Stomach (tissue), 9 donors: ENCODE measurements around the gene SEMA3D. TPM values are rescaled to one million over a fixed set of nuclear protein-coding genes. Genes with fewer than 3 reads are reported as not detected.

Experiments used
- DNase-seq, 2 donors: peaks; one replicate each; pipeline versions ENCODE4 v3.0.0 to v3.0.0-alpha.2; 2013 to 2019
- H3K27ac ChIP-seq, 5 donors: fragments of 200-600 bp in 4 of 5; sonication (generic) in 4 of 5; one replicate each; pipeline ENCODE4 v1.5.1; 2013 to 2019; ENCODE audit warnings: mild to moderate bottlenecking in 1 of 5, moderate library complexity in 1 of 5
- H3K27me3 ChIP-seq, 3 donors: fragments of 200-600 bp; sonication (generic); one replicate each; pipeline ENCODE4 v1.5.1; 2017 to 2019; ENCODE audit warnings: mixed run types in 1 of 3
- H3K36me3 ChIP-seq, 4 donors: fragments of 200-600 bp; sonication (generic); 1 replicate in 3 of 4; 2 replicates in 1 of 4; pipeline ENCODE4 v1.5.1; 2016 to 2019
- H3K4me1 ChIP-seq, 4 donors: fragments of 200-600 bp; sonication (generic); one replicate each; pipeline ENCODE4 v1.5.1; 2016 to 2019
- H3K4me3 ChIP-seq, 4 donors: fragments of 200-600 bp; sonication (generic) in 3 of 4; one replicate each; pipeline ENCODE4 v1.5.1; 2016 to 2019; ENCODE audit warnings: mild to moderate bottlenecking in 1 of 4
- H3K9me3 ChIP-seq, 4 donors: fragments of 200-600 bp; sonication (generic); one replicate each; pipeline ENCODE4 v1.5.1; 2016 to 2019
- EP300 ChIP-seq: sonication (generic); formaldehyde crosslinking; IDR thresholded peaks from one replicate; pipeline ENCODE4 v1.6.1; 2017; ENCODE audit warnings: antibody characterized with exemption
- POLR2A ChIP-seq, 4 donors: fragments of 450-650 bp; IDR thresholded peaks; one replicate each; pipeline ENCODE4 v1.6.1; 2016; ENCODE audit warnings: antibody characterized with exemption in 4 of 4, control low read depth in 2 of 4, mild to moderate bottlenecking in 1 of 4, moderate library complexity in 1 of 4
- POLR2AphosphoS5 ChIP-seq, 3 donors: sonication (generic); formaldehyde crosslinking; IDR thresholded peaks; one replicate each; pipeline ENCODE4 v1.6.1; 2016; ENCODE audit warnings: antibody characterized with exemption in 3 of 3
- WGBS, 5 donors: extraction: QIAGEN DNeasy Blood & Tissue Kit in 3 of 5; methylation state at CpG; one replicate each; pipeline versions ENCODE4 v1.1.5 to v1.1.7; 2013 to 2018; 5-methylcytosine and 5-hydroxymethylcytosine counted together
- intact Hi-C: fragments of 100-400 bp; cut with DNase I; formaldehyde crosslinking; loops from one replicate; pipeline ENCODE4 v1.15.1; 2023; ENCODE audit warnings: low total_unique reads
- polyA plus RNA-seq, 3 donors: library from polyadenylated mRNA; stranded (reverse); fragments of 200-250 nt; gene quantifications; one replicate each; pipeline ENCODE4 v1.2.3, GENCODE V29; 2013
- total RNA-seq, 5 donors: library from RNA; depleted of rRNA; stranded (reverse); fragments of >200 nt; gene quantifications; one replicate each; pipeline versions ENCODE4 v1.1.0 to v1.2.3, GENCODE V29; 2014 to 2016
- TF ChIP-seq, protein P1 (sequence below), 7 experiments: fragments of 450-650 bp in 4 of 7; fragments of 200-600 bp in 3 of 7; sonication (generic) in 3 of 7; IDR thresholded peaks; one replicate each; pipeline ENCODE4 v1.5.1; 2016 to 2019; ENCODE audit warnings: antibody characterized with exemption in 7 of 7, control low read depth in 2 of 7, mild to moderate bottlenecking in 1 of 7
- donor health status: healthy with polysubstance abuse.
- donor health status: Bipolar disorder and iron deficiency.
- donor health status: healthy.

Gene SEMA3D
- total and polyA plus RNA-seq, 8 donors, result 0.44 to 20.9 (median 2.6) TPM; not detected in 1

DNA sequence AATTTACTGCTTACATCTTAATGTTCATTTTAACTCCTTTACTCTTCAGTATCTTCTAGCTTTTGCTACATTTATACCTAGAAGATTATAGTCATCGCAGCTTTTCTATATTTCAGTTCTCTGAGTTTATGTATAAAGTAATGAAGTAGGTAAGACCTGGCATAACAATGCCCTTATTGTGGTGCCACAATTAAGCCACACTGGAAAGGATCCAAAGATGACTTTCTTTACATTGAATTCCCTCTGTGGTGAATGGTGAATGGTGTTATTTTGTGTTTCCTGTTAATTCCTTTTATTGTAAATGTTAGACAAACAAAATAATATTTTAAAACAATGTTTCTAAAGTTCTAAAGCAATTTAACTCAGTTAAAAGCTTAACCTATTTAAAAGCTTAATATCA lies 36.2 kb downstream of the SEMA3D start:
- 55 to 76% (median 61%) methylated on average over 1 of the region's 1 CpG for WGBS, 5 donors
- Histone ChIP-seq H3K4me3 (no peak overlapping the region), H3K4me1 (no peaks in the 10 kb centered on the region), H3K27ac (no peak overlapping the region), H3K9me3 (no peaks in the 10 kb centered on the region), H3K27me3 (no peaks in the 10 kb centered on the region), H3K36me3 (no peaks in the 10 kb centered on the region)
- intact Hi-C loops, result no loop called here
- TF ChIP-seq POLR2A (IDR thresholded peaks at IDR 0.05) (no peak), POLR2AphosphoS5 (IDR thresholded peaks at IDR 0.05) (no peak), EP300 (no peak)
- TF ChIP-seq, protein P1, sequence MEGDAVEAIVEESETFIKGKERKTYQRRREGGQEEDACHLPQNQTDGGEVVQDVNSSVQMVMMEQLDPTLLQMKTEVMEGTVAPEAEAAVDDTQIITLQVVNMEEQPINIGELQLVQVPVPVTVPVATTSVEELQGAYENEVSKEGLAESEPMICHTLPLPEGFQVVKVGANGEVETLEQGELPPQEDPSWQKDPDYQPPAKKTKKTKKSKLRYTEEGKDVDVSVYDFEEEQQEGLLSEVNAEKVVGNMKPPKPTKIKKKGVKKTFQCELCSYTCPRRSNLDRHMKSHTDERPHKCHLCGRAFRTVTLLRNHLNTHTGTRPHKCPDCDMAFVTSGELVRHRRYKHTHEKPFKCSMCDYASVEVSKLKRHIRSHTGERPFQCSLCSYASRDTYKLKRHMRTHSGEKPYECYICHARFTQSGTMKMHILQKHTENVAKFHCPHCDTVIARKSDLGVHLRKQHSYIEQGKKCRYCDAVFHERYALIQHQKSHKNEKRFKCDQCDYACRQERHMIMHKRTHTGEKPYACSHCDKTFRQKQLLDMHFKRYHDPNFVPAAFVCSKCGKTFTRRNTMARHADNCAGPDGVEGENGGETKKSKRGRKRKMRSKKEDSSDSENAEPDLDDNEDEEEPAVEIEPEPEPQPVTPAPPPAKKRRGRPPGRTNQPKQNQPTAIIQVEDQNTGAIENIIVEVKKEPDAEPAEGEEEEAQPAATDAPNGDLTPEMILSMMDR (IDR thresholded peaks at IDR 0.05), result no peak
- no peak for DNase-seq

DNA sequence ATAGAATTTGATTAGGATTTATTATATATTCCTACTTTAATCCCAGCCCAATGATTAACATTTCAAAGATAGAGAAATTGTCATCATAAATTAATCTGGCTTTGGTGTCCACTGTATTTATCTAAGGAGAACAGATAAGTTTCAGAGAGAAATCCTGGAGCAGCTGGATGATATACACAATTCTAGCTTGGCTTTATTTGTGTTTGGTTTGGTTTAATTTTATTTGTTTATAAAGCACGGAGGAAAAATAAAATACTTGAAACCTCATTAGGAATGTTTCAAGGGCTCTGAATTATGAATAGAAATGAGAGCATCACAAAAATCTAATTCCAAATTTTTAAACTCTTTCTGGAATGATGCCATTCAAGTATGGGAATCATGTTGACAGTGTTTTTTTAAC lies 42.1 kb downstream of the SEMA3D start:
- Histone ChIP-seq H3K27ac (no peak overlapping the region), H3K4me3 (no peak overlapping the region), H3K4me1 (no peaks in the 10 kb centered on the region), H3K27me3 (no peaks in the 10 kb centered on the region), H3K36me3 (no peaks in the 10 kb centered on the region), H3K9me3 (no peaks in the 10 kb centered on the region)
- DNase-seq, result no peak
- 36 to 61% (median 51%) methylated on average over 1 of the region's 1 CpG for WGBS, 5 donors
- TF ChIP-seq POLR2AphosphoS5 (IDR thresholded peaks at IDR 0.05) (no peak), EP300 (no peak), POLR2A (IDR thresholded peaks at IDR 0.05) (no peak)
- TF ChIP-seq, protein P1 (IDR thresholded peaks at IDR 0.05), result no peak
- intact Hi-C loops, result no loop called here

DNA sequence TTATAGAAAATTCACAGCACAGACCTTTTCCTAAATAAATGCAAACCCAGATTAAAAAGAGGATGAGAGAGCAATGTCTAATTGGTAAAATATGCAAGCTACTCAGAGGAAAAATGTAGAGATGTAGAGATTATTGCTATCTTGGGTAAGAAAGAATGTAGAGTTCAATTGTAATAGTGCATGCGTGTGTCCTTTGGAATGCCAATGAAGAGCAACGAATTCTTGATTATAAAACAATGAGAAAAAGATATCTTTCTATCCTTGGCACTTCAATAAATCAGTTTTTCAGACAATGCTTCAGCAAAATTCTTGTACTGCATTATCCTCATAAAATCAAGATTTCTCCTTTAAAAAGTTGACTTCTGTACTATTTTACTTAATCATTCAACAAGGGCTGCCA lies 50.9 kb downstream of the SEMA3D start:
- TF ChIP-seq EP300 (no peak), POLR2A (IDR thresholded peaks at IDR 0.05) (no peak), POLR2AphosphoS5 (IDR thresholded peaks at IDR 0.05) (no peak)
- TF ChIP-seq, protein P1 (IDR thresholded peaks at IDR 0.05), result no peak
- WGBS, 5 donors, result 76 to 83% (median 78%) methylated on average over 2 of the region's 2 CpGs
- no peak for DNase-seq
- no peaks in the 10 kb centered on the region for H3K4me1 ChIP-seq
- H3K36me3 ChIP-seq, result no peaks in the 10 kb centered on the region
- intact Hi-C loops, result no loop called here
- H3K9me3 ChIP-seq, result no peaks in the 10 kb centered on the region
- H3K27me3 ChIP-seq, result no peaks in the 10 kb centered on the region
- H3K4me3 ChIP-seq, result no peak overlapping the region
- no peak overlapping the region for H3K27ac ChIP-seq

DNA sequence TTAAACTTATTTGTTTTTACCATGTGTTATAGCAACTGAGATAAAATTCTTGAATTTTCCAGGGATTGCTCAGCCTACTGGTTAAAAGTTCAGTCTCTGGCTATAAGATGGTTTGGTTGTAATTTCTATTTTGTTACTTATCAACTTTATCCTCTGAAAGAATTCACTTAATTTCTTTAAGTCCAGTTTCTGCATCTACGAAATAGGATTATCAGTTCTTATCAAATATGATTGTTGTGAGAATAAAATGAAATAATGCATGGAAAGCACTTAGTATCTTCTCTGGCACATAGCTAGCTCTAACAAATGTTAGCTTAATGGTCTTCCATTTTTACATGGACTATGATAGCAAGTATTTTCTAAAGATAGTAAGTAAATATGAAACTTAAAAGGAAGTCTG lies 53.3 kb downstream of the SEMA3D start:
- intact Hi-C loops, result no loop called here
- Histone ChIP-seq H3K27me3 (no peaks in the 10 kb centered on the region), H3K27ac (no peak overlapping the region), H3K36me3 (no peaks in the 10 kb centered on the region), H3K4me3 (no peak overlapping the region), H3K4me1 (no peaks in the 10 kb centered on the region), H3K9me3 (no peaks in the 10 kb centered on the region)
- no peak for TF ChIP-seq POLR2A (IDR thresholded peaks at IDR 0.05)
- TF ChIP-seq EP300, result no peak
- TF ChIP-seq, protein P1 (IDR thresholded peaks at IDR 0.05), result no peak
- no peak for TF ChIP-seq POLR2AphosphoS5 (IDR thresholded peaks at IDR 0.05)
- DNase-seq, result no peak
- WGBS, 5 donors, result 31 to 70% (median 50%) methylated on average over 1 of the region's 1 CpG
